ENCODE results near the gene VCX3A.
"Not testable (repeated sequence)": the region's sequence is repeated elsewhere in the genome, so short reads cannot be mapped to it uniquely, and the experiment has no call there.

VCX3A gene

GRCh38 chrX:6535018-6535417 is at the start of gene VCX3A:
VCX3A (minus strand) TSS chrX:6535118; CDS start chrX:6534497, 621 bp downstream.
- H3K4me2 ChIP-seq; H3K9ac ChIP-seq; H3K27me3 ChIP-seq (ENCODE audit: insufficient read depth, low read depth); H3K27ac ChIP-seq; H4K20me1 ChIP-seq (ENCODE audit: insufficient read depth); H3K79me2 ChIP-seq (ENCODE audit: insufficient read depth, low read depth); H3K4me3 ChIP-seq (IDR thresholded peaks at IDR 0.05; ENCODE audit: insufficient read depth, low read depth, low read length); H2AFZ ChIP-seq (ENCODE audit: low read depth); H3K36me3 ChIP-seq (ENCODE audit: insufficient read depth); H3K4me1 ChIP-seq (ENCODE audit: low read depth, poor library complexity, severe bottlenecking): not testable (repeated sequence)

DNA sequence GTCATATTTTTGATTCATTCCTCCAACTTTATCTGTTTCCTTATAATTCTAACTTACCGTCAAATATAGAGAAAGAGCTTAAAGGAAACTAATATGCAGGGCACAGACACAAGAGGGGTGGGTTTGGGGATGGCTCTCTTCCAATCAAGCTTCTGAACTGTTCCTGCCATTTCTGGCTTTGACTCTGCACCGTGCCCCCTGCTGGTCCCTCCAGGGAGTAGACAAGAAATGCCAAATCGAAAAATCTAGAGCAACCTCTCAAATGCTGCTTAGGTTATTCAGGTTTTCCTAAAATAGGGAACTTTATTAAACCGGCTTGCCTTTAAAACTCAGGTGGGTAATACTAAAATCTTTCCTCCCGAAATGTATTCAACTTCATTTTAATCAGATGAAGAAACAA is 39.8 kb upstream of the VCX3A start:
- Histone ChIP-seq H3K27ac (no peak overlapping the region), H3K36me3 (ENCODE audit: insufficient read depth) (no peaks in the 10 kb centered on the region), H3K4me3 (IDR thresholded peaks at IDR 0.05; ENCODE audit: insufficient read depth, low read depth, low read length) (no peak overlapping the region), H2AFZ (ENCODE audit: low read depth) (no peak overlapping the region), H3K4me1 (ENCODE audit: low read depth, poor library complexity, severe bottlenecking) (no peaks in the 10 kb centered on the region), H3K9ac (no peak overlapping the region), H3K27me3 (ENCODE audit: insufficient read depth, low read depth) (no peaks in the 10 kb centered on the region), H3K4me2 (no peak overlapping the region), H4K20me1 (ENCODE audit: insufficient read depth) (no peaks in the 10 kb centered on the region), H3K79me2 (ENCODE audit: insufficient read depth, low read depth) (no peaks in the 10 kb centered on the region)
- peak; percentile 22; the same call in 1 of the 2 replicates for TF ChIP-seq CTCF (conservative IDR thresholded peaks at IDR 0.05; ENCODE audit: low read depth, low read length)

- Histone ChIP-seq H2AFZ (ENCODE audit: low read depth) (no peak overlapping the region), H3K27me3 (ENCODE audit: insufficient read depth, low read depth) (no peaks in the 10 kb centered on the region), H3K79me2 (ENCODE audit: insufficient read depth, low read depth) (no peaks in the 10 kb centered on the region), H3K4me1 (ENCODE audit: low read depth, poor library complexity, severe bottlenecking) (no peaks in the 10 kb centered on the region), H4K20me1 (ENCODE audit: insufficient read depth) (no peaks in the 10 kb centered on the region), H3K4me2 (no peak overlapping the region), H3K27ac (no peak overlapping the region), H3K36me3 (ENCODE audit: insufficient read depth) (no peaks in the 10 kb centered on the region), H3K4me3 (IDR thresholded peaks at IDR 0.05; ENCODE audit: insufficient read depth, low read depth, low read length) (no peak overlapping the region), H3K9ac (no peak overlapping the region)
- no peak for TF ChIP-seq CTCF (conservative IDR thresholded peaks at IDR 0.05; ENCODE audit: low read depth, low read length)
These were observed 33.1 kb upstream of the VCX3A start for GRCh38 chrX:6568031-6568430.

GRCh38 chrX:6558979-6559378 is 24.1 kb upstream of the VCX3A start:
- TF ChIP-seq CTCF (conservative IDR thresholded peaks at IDR 0.05; ENCODE audit: low read depth, low read length): no peak
- Histone ChIP-seq H3K4me1 (ENCODE audit: low read depth, poor library complexity, severe bottlenecking) (no peaks in the 10 kb centered on the region), H3K4me3 (IDR thresholded peaks at IDR 0.05; ENCODE audit: insufficient read depth, low read depth, low read length) (no peak overlapping the region), H3K27ac (no peak overlapping the region), H3K36me3 (ENCODE audit: insufficient read depth) (no peaks in the 10 kb centered on the region), H3K9ac (no peak overlapping the region), H3K79me2 (ENCODE audit: insufficient read depth, low read depth) (no peaks in the 10 kb centered on the region), H2AFZ (ENCODE audit: low read depth) (no peak overlapping the region), H4K20me1 (ENCODE audit: insufficient read depth) (no peaks in the 10 kb centered on the region), H3K27me3 (ENCODE audit: insufficient read depth, low read depth) (no peaks in the 10 kb centered on the region), H3K4me2 (no peak overlapping the region)

DNA sequence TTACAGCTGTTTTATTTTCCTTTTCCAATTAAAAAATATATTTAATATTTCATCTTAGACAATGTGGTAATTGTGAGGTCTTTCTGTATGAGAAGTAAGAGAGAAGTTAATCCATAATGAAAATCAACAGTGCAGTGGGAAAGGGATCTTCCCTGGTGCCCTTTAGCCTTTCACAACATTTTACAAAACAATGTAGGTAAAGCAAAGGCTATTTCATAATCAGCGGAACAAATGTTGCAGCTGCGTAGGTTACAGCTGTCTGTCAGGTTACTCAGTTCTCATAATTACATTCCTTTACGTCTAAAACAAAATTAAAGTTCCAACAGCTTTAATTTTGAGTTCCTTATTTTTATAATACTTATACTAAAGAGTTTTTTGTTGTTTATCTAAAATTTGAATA is 22.8 kb upstream of the VCX3A start:
- TF ChIP-seq CTCF (conservative IDR thresholded peaks at IDR 0.05; ENCODE audit: low read depth, low read length): no peak
- no peak overlapping the region for H3K27ac ChIP-seq
- no peaks in the 10 kb centered on the region for H4K20me1 ChIP-seq (ENCODE audit: insufficient read depth)

More for the DNA sequence above, 22.8 kb upstream of the VCX3A start:
- no peaks in the 10 kb centered on the region for H3K79me2 ChIP-seq (ENCODE audit: insufficient read depth, low read depth)
- no peak overlapping the region for H3K4me2 ChIP-seq
- no peak overlapping the region for H2AFZ ChIP-seq (ENCODE audit: low read depth)
- no peak overlapping the region for H3K9ac ChIP-seq
- no peaks in the 10 kb centered on the region for H3K4me1 ChIP-seq (ENCODE audit: low read depth, poor library complexity, severe bottlenecking)
- H3K36me3 ChIP-seq (ENCODE audit: insufficient read depth): no peaks in the 10 kb centered on the region
- no peaks in the 10 kb centered on the region for H3K27me3 ChIP-seq (ENCODE audit: insufficient read depth, low read depth)
- no peak overlapping the region for H3K4me3 ChIP-seq (IDR thresholded peaks at IDR 0.05; ENCODE audit: insufficient read depth, low read depth, low read length)

All from KMS-11 (cell line).